B cell (primary cell): ENCODE results near the gene MLLT3. TPM values are rescaled to one million over a fixed set of nuclear protein-coding genes. Genes with fewer than 3 reads are reported as not detected.

Experiments used
- ATAC-seq: fragments of 200-7000 bp; cut with Tn5 transposase; one replicate; pipeline ENCODE4 v1.10.0; 2021; ENCODE audit warnings: low read depth, mild to moderate bottlenecking, moderate number of reproducible peaks, moderate library complexity
- CTCF ChIA-PET: fragments of 350-600 bp; sonication (Branson Sonifier 250); formaldehyde crosslinking; loops from one replicate; lab custom pipeline; 2021; ENCODE audit warnings: antibody characterized with exemption, inconsistent platforms; lab: Charles Lee
- POLR2A ChIA-PET: fragments of 350-600 bp; sonication (Branson Sonifier 250); formaldehyde crosslinking; loops from one replicate; lab custom pipeline; 2021; ENCODE audit warnings: antibody characterized with exemption; lab: Charles Lee
- DNase-seq: peaks from one replicate; pipeline ENCODE4 v3.0.0; 2013
- H2AFZ ChIP-seq: 2 replicates; pipeline ENCODE4 v1.6.1; 2012; ENCODE audit warnings: mild to moderate bottlenecking, low read depth, low read length; ENCODE audit not compliant: insufficient read depth, poor library complexity, severe bottlenecking
- H3K27ac ChIP-seq, 2 donors: 1 replicate in 1 of 2; 2 replicates in 1 of 2; pipeline ENCODE4 v1.5.1; 2012 to 2013; ENCODE audit warnings: low read length in 2 of 2, mild to moderate bottlenecking in 2 of 2, moderate library complexity in 1 of 2
- H3K27me3 ChIP-seq, 4 experiments: fragments of 200-600 bp in 1 of 4; sonication (generic) in 1 of 4; replicated peaks in 1 of 4; 1 replicate in 2 of 4; 2 replicates in 2 of 4; pipeline versions ENCODE4 v1.6.1 to v1.7.0; 2013 to 2016; ENCODE audit warnings: low read length in 3 of 4, mild to moderate bottlenecking in 2 of 4, mixed read lengths in 1 of 4, moderate library complexity in 1 of 4; ENCODE audit not compliant: insufficient read depth in 4 of 4, control insufficient read depth in 3 of 4; ENCODE audit errors: control extremely low read depth in 1 of 4
- H3K36me3 ChIP-seq, 2 experiments: replicated peaks in 1 of 2; 1 replicate in 1 of 2; 2 replicates in 1 of 2; pipeline versions ENCODE4 v1.6.1 to v1.7.1; 2013; ENCODE audit warnings: low read length in 1 of 2; ENCODE audit not compliant: insufficient read depth in 2 of 2, control insufficient read depth in 1 of 2; ENCODE audit errors: control extremely low read depth in 1 of 2, extremely low read depth in 1 of 2
- H3K4me1 ChIP-seq, 2 donors: fragments of 200-600 bp in 1 of 2; sonication (generic) in 1 of 2; 1 replicate in 1 of 2; 2 replicates in 1 of 2; pipeline versions ENCODE4 v1.5.1 to v1.6.1; 2013 to 2017; ENCODE audit warnings: low read length in 2 of 2; ENCODE audit not compliant: control insufficient read depth in 2 of 2, insufficient read depth in 2 of 2
- H3K4me2 ChIP-seq: replicated peaks from 2 replicates; pipeline ENCODE3; 2012; ENCODE audit warnings: mild to moderate bottlenecking, low read depth, low read length; ENCODE audit not compliant: poor library complexity, severe bottlenecking
- H3K4me3 ChIP-seq, 5 experiments: fragments of 200-600 bp in 1 of 5; sonication (generic) in 1 of 5; 1 replicate in 3 of 5; 2 replicates in 2 of 5; pipeline versions ENCODE4 v1.5.1 to v1.7.0; 2011 to 2016; ENCODE audit warnings: low read length in 4 of 5, mild to moderate bottlenecking in 4 of 5, low read depth in 2 of 5, control low read depth in 1 of 5, moderate library complexity in 1 of 5; ENCODE audit not compliant: insufficient read depth in 1 of 5; ENCODE audit errors: control extremely low read depth in 1 of 5, extremely low read depth in 1 of 5
- H3K79me2 ChIP-seq: fragments of 200-600 bp; sonication (generic); one replicate; pipeline ENCODE4 v1.6.0; 2016; ENCODE audit warnings: low read length; ENCODE audit not compliant: control insufficient read depth, insufficient read depth
- H3K9ac ChIP-seq: fragments of 200-600 bp; sonication (generic); 2 replicates; pipeline ENCODE4 v1.6.1; 2017; ENCODE audit warnings: mild to moderate bottlenecking, low read length, moderate library complexity
- H3K9me3 ChIP-seq, 3 donors: one replicate each; pipeline versions ENCODE4 v1.6.1 to v1.7.1; 2013; ENCODE audit warnings: low read length in 2 of 3; ENCODE audit not compliant: control insufficient read depth in 2 of 3, insufficient read depth in 1 of 3; ENCODE audit errors: control extremely low read depth in 1 of 3
- H4K20me1 ChIP-seq: 2 replicates; pipeline ENCODE4 v1.6.0; 2012; ENCODE audit warnings: mild to moderate bottlenecking, low read length; ENCODE audit not compliant: insufficient read depth, control insufficient read depth, poor library complexity, severe bottlenecking
- H3K27ac Mint-ChIP-seq: one replicate; pipeline ENCODE4 v1.8.0; 2021; ENCODE audit warnings: mixed read lengths
- H3K27me3 Mint-ChIP-seq: one replicate; pipeline ENCODE4 v1.8.0; 2021; ENCODE audit warnings: mixed read lengths
- H3K4me1 Mint-ChIP-seq: one replicate; pipeline ENCODE4 v1.8.0; 2021; ENCODE audit warnings: mixed read lengths
- H3K4me3 Mint-ChIP-seq: one replicate; pipeline ENCODE4 v1.8.0; 2021; ENCODE audit warnings: mixed read lengths
- H3K9me3 Mint-ChIP-seq: one replicate; pipeline ENCODE4 v1.8.0; 2022; ENCODE audit warnings: mixed read lengths; ENCODE audit not compliant: insufficient read depth
- CTCF ChIP-seq: fragments of 200-600 bp; IDR thresholded peaks from one replicate; pipeline ENCODE4 v1.8.0; 2022; ENCODE audit warnings: antibody characterized with exemption, mild to moderate bottlenecking
- EZH2 ChIP-seq: IDR thresholded peaks from 2 replicates; pipeline ENCODE4 v1.6.1; 2012; ENCODE audit warnings: borderline replicate concordance, low read depth, mild to moderate bottlenecking, moderate library complexity, low read length; ENCODE audit not compliant: insufficient read depth, poor library complexity, severe bottlenecking
- WGBS: methylation state at CpG from one replicate; pipeline ENCODE4 v1.1.5; 2013; ENCODE audit warnings: missing lambda C conversion rate; ENCODE audit not compliant: insufficient coverage; 5-methylcytosine and 5-hydroxymethylcytosine counted together
- intact Hi-C: fragments of 100-400 bp; cut with micrococcal nuclease; formaldehyde crosslinking; loops from one replicate; pipeline ENCODE4 v1.10.0; 2022
- polyA plus RNA-seq: library from polyadenylated mRNA; depleted of rRNA; stranded (reverse); fragments of >200 nt; gene quantifications from 2 replicates; pipeline ENCODE4 v1.2.3, GENCODE V29; 2012
- total RNA-seq, 2 donors: library from RNA; stranded (reverse); fragments of 120-200 nt in 1 of 2; gene quantifications; 1 replicate in 1 of 2; 2 replicates in 1 of 2; pipeline versions ENCODE4 v1.2.3 to v1.2.4, GENCODE V29; 2013 to 2022

Gene MLLT3
- total and polyA plus RNA-seq, 2 donors (not counting 1 experiment from before 2014, with no cell fraction given), result 3.4 to 3.6 TPM

GRCh38 chr9:20494035-20494434 lies 128.3 kb downstream of the MLLT3 start:
- H3K4me3 Mint-ChIP-seq, result no peak overlapping the region
- no CpG with 5 or more reads among the region's 1 CpG for WGBS
- H4K20me1 ChIP-seq, result no peaks in the 10 kb centered on the region
- peaks cover 4% of the 10 kb centered on the region for H3K4me1 Mint-ChIP-seq
- H3K9ac ChIP-seq, result no peak overlapping the region
- CTCF ChIA-PET, result no interaction called here
- no peak for TF ChIP-seq CTCF
- no peaks in the 10 kb centered on the region for H3K36me3 ChIP-seq
- no peak overlapping the region for H3K27ac ChIP-seq
- H3K27me3 ChIP-seq, result no peaks in the 10 kb centered on the region
- peaks cover 0 to 7% of the 10 kb centered on the region in 2 donors for H3K4me1 ChIP-seq
- ATAC-seq (no peak), DNase-seq (no peak)
- no peak overlapping the region for H3K4me2 ChIP-seq
- no peak overlapping the region for H3K27ac Mint-ChIP-seq
- no peaks in the 10 kb centered on the region for H3K79me2 ChIP-seq
- no peaks in the 10 kb centered on the region for H3K9me3 Mint-ChIP-seq
- no peaks in the 10 kb centered on the region for H3K9me3 ChIP-seq
- no peak overlapping the region for H2AFZ ChIP-seq
- H3K4me3 ChIP-seq, result no peak overlapping the region
- intact Hi-C loops, result no loop called here
- POLR2A ChIA-PET, result no interaction called here
- peaks cover 4% of the 10 kb centered on the region for H3K27me3 Mint-ChIP-seq

GRCh38 chr9:20492772-20493171 lies 129.5 kb downstream of the MLLT3 start:
- Histone ChIP-seq H3K9me3 (no peaks in the 10 kb centered on the region), H4K20me1 (no peaks in the 10 kb centered on the region), H3K36me3 (no peaks in the 10 kb centered on the region), H3K27me3 (no peaks in the 10 kb centered on the region), H3K27ac (no peak overlapping the region), H3K4me2 (no peak overlapping the region), H3K79me2 (no peaks in the 10 kb centered on the region), H2AFZ (no peak overlapping the region), H3K4me1 (peaks cover 0 to 7% of the 10 kb centered on the region in 2 donors), H3K4me3 (no peak overlapping the region), H3K9ac (no peak overlapping the region)
- intact Hi-C loops, result no loop called here
- no peaks in the 10 kb centered on the region for H3K9me3 Mint-ChIP-seq
- H3K4me1 Mint-ChIP-seq, result peaks cover 4% of the 10 kb centered on the region
- ATAC-seq (no peak), DNase-seq (no peak)
- WGBS, result no CpG with 5 or more reads among the region's 1 CpG
- ChIA-PET CTCF (no interaction called here), POLR2A (no interaction called here)
- no peak overlapping the region for H3K4me3 Mint-ChIP-seq
- H3K27me3 Mint-ChIP-seq, result peaks cover 4% of the 10 kb centered on the region
- no peak overlapping the region for H3K27ac Mint-ChIP-seq
- TF ChIP-seq EZH2 (no peak), CTCF (no peak)
